Caki2 (cell line): ENCODE results near the gene UBR3. TPM values are rescaled to one million over a fixed set of nuclear protein-coding genes. Genes with fewer than 3 reads are reported as not detected.
"Not testable (repeated sequence)": the region's sequence is repeated elsewhere in the genome, so short reads cannot be mapped to it uniquely, and the experiment has no call there.

ENCODE experiments used
- DNase-seq: peaks from one replicate; pipeline ENCODE4 v3.0.0-alpha.2; 2015; ENCODE audit warnings: low read depth
- in situ Hi-C: cut with HindIII; loops from 2 replicates; pipeline ENCODE4 v1.10.0; 2016; ENCODE audit warnings: low sequenced_read_pairs, low pct_unique_long_range_greater_than_20kb, mixed read lengths
- total RNA-seq: library from RNA; depleted of rRNA; stranded (reverse); fragments of >200 nt; shearing (Covaris generic); gene quantifications from 2 replicates; pipeline ENCODE4 v1.2.3, GENCODE V29; 2014; ENCODE audit warnings: low replicate concordance; rRNA removed

UBR3 gene
- total RNA-seq, 1 experiment from 2014 or later = 22.9 TPM

DNA sequence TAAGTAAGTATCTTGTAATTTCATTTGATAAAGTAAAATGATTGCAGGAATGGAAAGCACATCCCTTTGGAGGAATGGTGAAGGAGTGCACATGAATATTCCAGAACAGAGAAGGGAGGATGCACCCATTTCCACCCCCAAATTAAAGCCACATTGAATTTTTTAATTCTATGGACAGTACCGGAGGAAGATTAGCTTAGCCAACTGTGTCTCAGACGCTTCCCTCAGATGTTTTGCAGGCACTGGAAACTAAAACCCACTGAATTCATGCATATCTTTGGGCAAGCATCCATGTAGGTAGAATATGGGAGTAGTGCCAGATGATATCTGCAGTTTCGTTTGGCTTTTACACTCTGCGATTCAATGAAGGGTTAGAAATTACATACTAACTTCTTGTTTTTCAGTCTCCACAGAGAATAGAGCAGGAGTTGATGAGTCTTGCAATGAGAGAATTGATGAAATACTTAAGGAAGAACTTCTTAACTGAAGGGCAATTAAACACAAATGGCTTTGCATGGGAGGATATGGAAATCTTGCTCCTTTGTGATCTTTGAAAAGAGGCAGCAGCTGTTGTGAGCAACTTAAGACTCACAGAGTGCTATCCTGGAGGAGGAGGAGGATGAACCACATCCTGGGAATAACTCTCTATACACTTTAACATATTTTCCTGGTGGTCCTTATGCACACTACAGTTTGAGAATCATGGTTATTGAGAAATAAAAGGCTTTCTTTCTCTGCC is 279.0 kb downstream of the UBR3 start:
- DNase-seq = no peak
- in situ Hi-C loops = no loop called here

DNA sequence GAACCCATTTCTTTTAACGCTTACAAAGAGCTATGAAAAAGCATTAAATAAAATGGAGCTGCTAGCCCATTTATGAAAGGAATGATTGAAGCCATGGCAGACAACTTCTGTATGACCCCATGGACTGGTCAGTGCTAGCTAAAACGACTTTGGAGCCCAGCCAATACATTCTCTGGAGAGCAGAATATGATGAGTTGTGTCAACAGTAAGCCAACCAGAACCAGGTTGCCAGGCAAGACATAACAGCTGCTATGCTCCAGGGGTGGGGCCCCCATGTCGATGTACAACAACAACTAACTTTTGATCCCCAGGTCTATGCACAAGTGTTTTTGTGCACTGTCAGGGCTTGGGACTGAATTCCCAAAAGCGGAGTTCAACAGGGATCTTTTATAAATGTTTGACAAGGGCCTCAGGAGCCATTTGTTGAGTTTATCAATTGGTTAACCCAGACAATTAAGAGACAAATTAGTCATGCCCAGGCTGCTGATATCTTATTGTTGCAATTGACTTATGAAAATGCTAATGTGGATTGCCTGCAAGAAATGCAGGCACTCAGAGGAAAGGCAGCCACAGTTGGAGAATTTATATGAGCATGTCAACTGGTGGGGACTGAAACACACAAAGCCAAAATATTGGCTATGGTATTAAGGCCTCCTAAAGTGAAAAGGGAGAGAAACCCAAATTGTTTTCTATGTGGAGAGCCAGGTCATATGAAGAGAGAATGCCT is 286.1 kb downstream of the UBR3 start:
- DNase-seq = no peak
- in situ Hi-C loops = no loop called here

DNA sequence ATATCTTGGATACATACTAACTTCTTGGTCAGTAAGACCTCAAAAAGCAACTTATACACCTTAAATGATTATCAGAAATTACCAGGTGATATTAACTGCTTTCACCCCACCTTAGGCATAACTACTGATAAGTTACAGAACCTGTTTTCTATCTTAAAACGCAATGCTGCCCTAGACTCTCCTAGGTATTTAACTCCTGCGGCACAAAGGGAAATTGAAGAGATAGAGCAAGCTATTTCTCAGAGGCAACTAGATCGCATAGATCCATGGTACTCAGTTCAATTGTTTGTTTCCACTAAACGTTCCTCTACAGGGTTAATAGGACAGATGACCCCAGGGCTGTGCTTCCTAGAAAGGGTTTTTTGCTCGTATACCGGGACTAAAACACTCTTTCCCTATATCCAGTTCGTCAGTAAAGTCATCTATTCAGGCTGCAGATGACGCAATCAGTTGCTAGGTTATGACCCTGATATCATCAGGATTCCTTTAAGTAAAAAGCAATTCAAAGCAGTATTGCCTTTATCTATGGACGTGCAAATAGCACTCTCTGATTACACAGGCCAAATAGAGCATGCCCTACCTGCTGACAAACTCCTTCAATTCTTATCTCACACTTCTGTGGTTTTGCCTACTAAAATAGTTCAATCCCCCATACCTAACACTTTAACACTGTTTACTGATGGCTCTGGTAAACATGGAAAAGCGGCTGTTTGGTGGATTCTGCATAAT is 288.4 kb downstream of the UBR3 start:
- in situ Hi-C loops = no loop called here
- DNase-seq = no peak

DNA sequence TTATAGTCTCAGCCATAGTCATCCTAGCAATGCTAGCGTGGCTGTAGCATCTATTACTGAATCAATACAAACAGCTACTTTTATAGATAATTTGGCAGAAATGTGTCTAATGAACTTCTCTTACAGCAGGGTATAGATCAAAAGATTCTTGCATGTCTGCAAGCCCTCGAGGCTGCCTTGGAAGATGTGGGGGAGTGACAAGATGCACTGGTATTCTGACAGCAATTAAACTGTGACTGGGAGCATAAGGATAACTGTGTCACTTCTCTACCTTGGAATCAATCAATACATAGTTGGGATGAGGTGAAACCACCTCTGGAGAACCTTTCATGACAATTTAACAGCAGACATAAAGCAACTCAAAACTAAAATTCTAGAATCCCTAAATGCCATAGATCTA is 291.4 kb downstream of the UBR3 start:
- in situ Hi-C loops = no loop called here

DNA sequence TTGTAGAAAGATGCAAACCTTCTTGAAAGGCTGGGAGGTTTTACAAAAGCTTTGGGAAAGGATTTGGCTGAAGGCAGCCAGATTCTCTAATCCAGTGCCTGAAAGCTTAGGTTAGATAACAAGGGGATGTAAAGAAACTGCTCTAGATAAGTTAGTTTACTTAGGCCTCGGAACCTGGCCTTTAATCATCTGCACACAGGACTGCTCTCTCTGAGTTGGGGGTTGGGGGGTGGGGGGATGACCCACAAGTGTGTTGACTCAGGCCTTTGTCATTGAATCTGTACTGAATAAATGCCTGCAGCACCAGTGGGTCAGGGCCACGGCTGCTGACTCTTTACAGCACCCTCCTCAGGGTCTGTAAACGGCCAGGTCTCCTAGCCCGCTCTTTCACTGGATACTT is 292.1 kb downstream of the UBR3 start:
- in situ Hi-C loops, DNase-seq: not testable (repeated sequence)

More for the DNA sequence above, 291.4 kb downstream of the UBR3 start:
- no peak for DNase-seq

- no peak for DNase-seq
- in situ Hi-C loops = no loop called here
Observed at GRCh38 chr2:170121689-170122088, 294.4 kb downstream of the UBR3 start.

GRCh38 chr2:170122883-170123547 is 295.8 kb downstream of the UBR3 start:
- peak; percentile 20 for DNase-seq
- in situ Hi-C loops = no loop called here

- in situ Hi-C loops = no loop called here
Observed at GRCh38 chr2:170123593-170123992, 296.3 kb downstream of the UBR3 start.

DNA sequence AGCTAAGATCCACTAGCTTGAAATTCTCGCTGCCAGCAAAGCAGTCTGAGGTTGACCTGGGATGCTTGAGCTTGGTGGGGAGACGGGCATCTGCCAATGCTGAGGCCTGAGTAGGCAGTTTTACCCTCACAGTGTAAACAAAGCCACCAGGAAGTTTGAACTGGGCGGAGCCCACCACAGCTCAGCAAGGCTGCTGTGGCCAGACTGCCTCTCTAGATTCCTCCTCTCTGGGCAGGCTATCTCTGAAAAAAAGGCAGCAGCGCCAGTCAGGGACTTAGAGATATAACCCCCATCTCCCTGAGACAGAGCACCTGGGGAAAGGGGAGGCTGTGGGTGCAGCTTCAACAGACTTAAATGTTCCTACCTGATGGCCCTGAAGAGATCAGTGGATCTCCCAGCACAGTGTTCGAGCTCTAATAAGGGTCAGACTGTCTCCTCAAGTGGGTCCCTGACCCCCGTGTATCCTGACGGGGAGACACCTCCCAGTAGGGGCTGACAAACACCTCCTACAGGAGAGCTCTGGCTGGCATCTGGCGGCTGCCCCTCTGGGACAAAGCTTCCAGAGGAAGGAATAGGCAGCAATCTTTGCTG is 299.0 kb downstream of the UBR3 start:
- DNase-seq, in situ Hi-C loops: not testable (repeated sequence)

More at GRCh38 chr2:170123593-170123992, 296.3 kb downstream of the UBR3 start:
- DNase-seq = no peak

Other genes starting within 250 kb of the UBR3 start
- gene PPIG, start 243.1 kb upstream of the UBR3 start, total RNA-seq = 11.7 and 21.1 TPM in 2 replicates
- not detected in 2 replicates for gene CFAP210, start 133.0 kb upstream of the UBR3 start, total RNA-seq
- gene PHOSPHO2, start 133.0 kb upstream of the UBR3 start, total RNA-seq = 7.5 and 10.8 TPM in 2 replicates
- 7.7 and 11.8 TPM in 2 replicates for gene KLHL23, start 93.6 kb upstream of the UBR3 start, total RNA-seq
- gene SSB, start 28.6 kb upstream of the UBR3 start, total RNA-seq = 93.1 and 102 TPM in 2 replicates
- gene METTL5, start 2.5 kb upstream of the UBR3 start, total RNA-seq = 68.4 and 101 TPM in 2 replicates